GF-D8 (cell line): ENCODE measurements around the gene ELF1.
A peak's percentile ranks its signal among the peaks of the same experiment; 100 is the strongest.

Source experiments
- DNase-seq: peaks from one replicate; lab custom pipeline; 2025; lab: John Stamatoyannopoulos, UW

Gene ELF1

DNA sequence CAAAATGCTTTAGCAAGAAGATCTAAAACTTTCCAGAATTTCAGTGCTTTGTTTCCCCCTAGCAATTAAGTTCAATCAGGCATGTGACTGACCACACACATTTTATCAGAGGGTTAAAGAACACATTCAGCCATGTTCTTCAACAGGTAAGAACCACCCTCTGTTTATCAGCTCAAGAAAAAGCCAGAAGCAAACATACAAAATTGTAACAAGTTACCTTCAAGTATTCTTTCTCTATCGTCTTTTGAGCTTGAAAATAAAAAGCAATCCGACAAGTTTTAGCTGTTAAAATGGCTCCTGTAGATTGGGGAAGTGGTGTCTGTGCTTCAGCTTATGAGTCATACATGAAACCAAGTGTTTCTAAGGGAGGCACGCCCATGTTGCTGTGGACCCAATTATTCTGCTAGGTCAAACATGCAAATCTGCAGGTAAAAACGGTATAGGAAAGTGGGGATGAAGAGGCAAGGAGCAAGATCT lies at the start of gene ELF1:
Gene ELF1, minus strand, starts transcription at position 306 of the 477 bp plus-strand sequence. CDS start 37,262 bp downstream, outside the sequence.
- peak; percentile 92 for DNase-seq

DNA sequence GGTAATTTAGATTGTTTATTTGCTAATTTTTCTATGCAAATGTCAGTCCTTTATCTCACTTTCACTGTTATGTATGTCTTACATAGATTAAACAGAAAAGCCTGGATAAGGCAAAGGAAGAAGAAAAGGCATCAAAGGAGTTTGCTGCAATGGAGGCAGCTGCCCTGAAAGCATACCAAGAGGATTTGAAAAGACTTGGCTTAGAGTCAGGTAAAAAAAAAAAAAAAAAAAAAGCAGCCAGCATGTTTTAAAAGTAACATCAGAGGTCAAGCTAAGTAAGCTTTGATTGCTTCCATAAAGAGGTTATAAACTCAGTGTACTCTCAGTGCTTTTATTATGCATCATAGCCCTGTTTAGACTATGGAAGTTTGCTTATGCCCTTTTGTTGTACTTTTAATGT lies 46.0 kb upstream of the ELF1 start:
- DNase-seq: no peak

DNA sequence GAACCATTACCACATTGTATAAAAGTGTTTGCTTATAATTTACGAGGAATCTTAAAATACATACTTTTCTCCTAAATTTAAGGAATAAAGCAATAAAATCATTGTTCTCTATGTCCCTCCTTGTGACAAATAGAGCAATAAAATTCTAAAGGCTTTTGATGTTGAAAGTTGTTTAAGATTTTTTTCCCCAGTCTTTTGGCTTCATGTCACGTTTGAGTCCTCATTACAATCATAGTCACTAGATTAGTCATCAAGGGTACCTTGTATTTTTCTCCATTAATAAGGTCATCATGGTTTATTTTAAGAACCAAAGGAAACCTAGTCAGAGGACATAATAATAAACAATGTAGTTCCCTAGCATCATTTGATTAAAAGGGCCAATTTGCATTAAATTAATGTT lies 45.4 kb upstream of the ELF1 start:
- no peak for DNase-seq

DNA sequence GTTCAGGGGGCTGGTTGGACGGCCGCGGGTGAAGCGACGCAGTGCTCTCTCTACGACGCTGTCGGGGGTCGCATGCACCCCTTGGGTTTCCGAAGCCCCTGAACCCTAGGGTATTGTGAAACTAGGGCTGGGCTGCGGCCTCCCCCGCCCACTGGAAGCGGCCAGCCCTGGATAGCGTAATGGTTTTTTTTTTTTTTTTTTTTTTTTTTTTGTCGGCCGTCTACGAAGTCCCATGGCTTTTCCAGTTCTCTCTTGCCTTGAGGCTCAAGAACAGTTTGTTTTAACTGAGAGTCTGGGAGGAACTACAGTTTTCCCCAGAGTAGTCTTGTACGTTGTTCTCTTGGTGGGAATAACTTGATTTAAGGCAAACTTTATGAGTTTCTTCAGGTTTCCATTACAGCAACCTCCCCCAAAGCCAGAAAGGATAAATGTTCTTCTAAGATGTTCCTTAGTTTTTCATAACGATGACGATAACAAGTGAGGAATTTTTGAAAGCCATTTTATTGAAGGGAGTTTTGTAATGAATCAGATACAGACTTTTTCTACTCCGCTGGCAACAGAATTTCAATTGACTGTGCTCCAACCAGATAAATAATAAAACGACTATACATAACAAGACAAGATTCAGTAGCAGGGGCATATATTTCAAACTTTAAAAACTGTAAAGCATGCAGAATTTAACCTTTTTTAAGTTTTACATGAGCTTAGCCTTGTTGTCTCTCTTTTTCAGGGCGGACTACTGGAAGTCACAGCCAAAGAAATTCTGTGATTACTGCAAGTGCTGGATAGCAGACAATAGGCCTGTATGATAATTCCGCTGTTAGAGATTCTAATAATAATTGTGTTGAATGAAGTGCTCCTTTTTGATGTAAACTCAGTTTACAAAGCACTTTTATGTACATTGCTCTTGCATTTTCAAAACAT lies 43.1 kb upstream of the ELF1 start:
- DNase-seq: peak; percentile 69

GRCh38 chr13:41061075-41061913 lies 42.2 kb upstream of the ELF1 start, which contains the start of gene WBP4:
WBP4 (plus strand) TSS chr13:41061509; CDS start chr13:41061674, 165 bp downstream.
- peak; percentile 92 for DNase-seq

DNA sequence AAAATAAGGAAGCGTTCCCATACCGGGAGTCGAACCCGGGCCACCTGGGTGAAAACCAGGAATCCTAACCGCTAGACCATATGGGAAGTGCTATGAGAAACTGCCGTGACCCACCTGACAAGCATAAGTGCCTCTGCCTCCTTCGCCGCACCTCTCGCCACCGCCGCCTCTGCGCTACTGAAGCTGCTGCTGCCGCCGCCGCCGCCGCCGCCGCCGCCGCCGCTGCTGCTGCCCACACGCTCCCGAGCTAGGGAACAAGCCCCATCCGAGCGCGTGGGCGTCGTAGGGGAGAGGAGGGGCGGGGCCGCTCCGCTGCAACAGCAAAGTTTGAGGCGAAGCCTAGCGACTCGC lies 41.6 kb upstream of the ELF1 start:
- DNase-seq: peak; percentile 69

- DNase-seq: peak; percentile 92
Measured at GRCh38 chr13:41060082-41060723, 41.1 kb upstream of the ELF1 start.

- no peak for DNase-seq
Measured at GRCh38 chr13:41059456-41060081, 40.5 kb upstream of the ELF1 start.

DNA sequence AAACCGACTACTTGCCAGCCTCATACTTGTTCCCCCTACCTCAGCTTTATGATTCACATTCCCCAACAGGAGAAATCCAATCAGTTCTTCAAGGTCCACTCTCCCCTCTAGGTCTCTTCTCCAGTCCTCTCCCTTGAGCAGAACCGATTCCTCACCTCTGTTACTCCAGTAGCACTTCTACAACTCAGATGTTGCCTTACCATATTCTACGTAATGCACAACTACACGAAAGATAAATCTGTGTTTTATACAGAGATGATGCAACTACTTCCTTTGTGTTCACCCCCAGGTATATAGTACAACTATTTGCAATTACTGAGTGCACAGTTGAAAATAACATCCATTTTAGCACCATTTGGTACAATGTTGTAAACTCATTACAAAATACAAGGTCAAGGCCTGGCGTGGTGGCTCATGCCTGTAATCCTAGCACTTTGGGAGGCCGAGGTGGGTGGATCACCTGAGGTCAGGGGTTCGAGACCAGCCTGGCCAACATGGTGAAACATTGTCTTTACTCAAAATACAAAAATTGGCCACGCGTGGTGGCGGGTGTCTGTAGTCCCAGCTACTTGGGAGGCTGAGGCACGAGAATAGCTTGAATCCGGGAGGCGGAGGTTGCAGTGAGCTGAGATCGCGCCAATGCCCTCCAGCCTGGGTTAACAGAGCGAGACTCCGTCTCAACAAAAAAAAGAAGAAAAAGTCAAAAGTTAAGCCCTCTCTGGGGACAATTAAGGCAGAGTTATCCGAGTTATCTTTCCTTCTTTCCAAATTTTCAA lies 39.4 kb upstream of the ELF1 start:
- no peak for DNase-seq

DNA sequence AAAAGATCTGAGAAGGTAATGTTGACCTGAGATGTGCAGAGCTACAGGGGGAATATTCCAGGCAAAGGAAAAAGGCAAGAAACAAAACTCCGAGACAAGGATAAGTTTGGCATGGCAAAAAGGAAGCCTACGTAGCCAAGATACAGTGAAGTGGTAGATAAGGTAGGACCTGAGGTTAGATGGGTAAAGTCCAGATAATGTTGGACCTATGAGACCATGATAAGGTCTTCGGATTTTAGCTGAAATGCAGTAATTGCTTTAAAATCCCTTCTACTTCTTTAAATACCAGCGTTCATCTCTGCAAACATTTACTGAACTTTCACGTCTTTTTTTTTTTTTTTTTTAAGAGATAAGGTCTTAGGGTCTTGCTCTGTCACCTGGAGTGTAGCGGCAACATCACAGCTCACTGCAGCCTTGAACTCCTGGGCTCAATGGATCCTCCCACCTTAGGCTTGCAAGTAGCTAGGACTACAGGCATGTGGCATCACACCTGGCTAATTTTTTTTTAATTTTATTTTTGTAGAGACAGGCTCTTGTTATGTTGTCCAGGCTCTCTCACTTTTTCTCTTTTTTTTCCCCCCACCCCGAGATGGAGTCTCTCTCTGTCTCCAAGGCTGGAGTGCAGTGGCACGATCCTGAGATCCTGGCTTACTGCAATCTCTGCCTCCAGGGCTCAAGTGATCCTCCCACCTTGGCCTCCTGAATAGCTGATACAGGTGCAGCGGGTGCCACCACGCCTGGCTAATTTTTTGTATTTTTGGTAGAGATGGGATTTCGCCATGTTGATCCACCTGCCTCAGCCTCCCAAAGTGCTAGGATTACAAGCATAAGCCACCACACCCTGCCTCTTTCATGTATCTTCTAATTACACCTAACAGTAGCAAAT lies 38.0 kb upstream of the ELF1 start:
- no peak for DNase-seq

DNA sequence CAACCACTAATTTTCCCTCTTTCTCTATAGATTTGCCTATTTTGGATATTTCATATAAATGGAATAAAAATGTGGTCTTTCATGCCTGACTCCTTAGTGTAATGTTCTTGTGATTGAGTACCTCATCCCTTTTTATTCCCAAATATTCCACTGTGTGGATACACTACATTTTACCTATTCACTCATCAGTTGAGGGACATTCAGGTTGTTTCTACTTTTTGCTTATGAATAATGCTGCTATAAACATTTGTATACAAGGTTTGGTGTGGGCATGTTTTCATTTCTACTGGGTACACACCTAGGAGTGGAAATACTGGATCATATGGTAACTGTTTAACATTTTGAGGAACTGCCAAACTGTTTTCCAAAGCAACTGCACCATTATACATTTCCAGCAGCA lies 37.1 kb upstream of the ELF1 start:
- peak; percentile 18 for DNase-seq

DNA sequence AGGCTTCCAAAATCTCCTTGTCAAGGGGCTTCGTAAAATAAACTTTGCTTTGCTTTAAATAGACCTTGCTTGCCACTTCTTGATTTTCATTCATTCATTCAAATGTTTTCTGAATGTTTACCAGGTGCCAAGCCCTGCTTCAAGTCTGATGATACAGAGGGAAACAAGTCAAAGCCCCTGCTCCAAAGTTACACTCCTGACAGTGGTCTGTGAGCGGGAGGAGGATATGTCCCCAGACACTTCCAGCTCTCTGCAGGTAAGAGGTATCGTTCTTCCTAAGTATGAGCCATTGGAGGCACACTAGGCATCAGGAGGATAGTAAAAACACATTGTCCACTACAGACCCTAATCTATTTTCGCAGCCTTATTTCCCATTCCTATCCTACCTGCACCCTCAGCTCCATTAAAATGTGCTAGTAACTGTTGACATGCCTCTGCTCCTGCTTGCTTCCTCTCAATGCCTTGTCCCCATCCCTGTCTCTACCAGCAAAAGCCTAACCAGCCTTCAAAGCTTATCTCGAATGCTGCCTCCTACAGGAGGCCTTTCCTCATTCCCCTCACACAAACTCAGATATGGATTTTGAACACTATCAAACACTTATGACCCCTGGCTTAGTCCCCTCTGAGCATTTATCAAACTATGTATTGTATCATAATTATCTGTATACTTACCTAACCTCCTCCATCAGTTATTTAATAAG lies 36.0 kb upstream of the ELF1 start:
- DNase-seq: peak; percentile 30

DNA sequence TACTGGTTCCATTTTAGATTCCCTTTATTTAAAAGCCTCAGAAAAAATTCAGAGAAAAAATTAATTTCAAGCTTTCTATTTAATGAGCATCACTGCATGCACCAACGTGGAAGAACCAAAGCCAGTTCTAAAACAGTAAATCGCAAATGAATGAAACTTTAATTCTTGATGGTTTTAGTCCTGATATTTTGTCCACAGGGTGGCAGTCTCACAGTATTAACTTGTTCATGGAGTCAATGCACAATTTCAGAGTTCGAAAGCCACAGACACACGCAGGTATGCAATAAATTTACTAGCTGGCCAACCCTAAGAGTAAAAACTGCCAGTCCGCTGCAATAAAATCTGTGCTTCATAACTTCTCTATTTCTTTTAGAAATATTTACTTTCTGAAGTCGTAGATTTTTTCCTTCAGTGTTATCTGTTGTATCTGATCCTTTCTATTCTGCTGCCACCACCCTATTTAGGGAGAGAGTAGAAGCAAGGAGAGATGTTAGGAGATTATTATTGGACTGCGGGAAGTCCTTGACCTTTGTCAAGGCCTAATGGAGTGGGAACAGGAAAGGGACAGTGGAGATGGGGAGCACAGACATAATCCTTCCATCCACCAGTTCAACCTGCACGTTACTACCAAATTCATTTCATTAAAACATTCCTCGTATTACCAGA lies 35.2 kb upstream of the ELF1 start:
- DNase-seq: peak; percentile 49

DNA sequence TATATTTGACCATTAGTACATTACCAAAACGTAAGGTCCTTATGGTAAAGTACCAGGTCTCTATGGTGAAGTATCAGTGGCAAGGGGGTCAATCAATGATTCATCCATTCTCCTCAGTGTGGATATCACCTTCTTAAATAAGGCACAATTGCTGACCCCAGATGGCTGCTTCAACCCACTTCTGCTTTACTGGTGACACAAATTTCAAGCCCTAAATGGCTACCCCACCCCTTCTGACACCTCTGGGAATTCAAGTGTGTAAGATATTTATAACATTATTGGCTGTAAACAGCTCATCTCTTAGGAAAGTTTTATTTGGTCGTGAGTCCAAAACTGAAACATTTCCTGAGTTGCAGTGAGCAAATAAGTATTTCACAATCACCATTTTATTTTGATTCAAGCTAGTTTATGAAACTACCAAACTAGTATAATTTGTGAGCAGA lies 34.3 kb upstream of the ELF1 start:
- peak; percentile 52 for DNase-seq

DNA sequence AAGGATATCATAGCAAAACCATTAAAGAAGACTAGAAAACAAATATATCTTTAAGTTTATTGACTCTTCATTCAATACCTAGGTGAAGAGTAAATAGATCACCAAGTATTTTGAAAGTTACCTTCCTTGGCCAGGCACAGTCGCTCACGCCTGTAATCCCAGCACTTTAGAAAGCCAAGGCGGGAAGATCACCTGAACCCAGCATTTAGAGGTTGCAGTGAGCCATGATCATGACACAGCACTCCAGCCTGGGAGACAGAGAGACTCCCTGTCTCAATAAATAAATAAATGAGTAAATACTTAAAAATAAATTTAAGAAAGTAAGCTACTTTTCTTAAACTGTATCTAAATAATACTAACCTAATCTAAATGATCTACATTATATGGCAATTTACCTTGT lies 33.3 kb upstream of the ELF1 start:
- DNase-seq: no peak

DNA sequence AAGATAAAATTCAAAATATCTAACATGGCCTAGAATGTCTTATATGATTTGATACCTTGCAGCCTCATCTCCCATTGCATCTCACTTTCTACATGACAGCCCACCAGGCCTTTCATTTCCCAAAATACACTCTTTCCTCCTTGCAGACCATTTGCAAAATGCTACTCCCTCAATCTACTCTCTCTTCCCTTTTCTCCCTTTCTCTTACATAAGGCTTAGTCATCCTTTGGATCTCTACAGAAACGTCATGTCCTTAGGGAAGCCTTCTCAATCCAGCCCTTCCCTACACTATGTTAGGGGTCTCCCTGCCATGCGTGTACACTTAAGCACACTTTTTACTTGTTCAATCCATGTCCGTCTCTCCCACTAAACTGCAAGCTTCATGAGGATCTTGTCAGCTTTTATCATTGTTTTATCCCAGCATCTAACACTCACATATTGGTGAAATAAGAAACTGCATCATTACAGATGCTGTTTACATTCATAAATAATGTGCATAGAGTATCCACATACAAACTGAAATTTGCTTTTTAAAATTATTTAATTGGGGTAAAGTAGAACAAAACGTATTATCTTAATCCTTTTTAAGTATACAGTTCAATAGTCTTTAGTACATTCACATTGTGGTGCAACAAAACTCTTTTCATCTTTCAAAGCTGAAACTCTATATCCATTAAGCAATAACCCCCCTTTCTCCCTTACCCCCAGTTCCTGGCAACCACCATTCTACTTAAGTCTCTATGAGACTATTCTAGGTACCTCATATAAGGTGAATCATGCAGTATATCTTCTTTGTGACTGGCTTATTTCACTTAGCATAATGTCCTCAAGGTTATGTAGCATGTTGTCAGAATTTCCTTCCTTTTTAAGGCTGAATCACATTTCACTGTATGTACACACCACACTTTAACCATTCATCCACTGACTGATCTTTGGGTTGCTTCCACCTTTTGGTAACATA lies 30.6 kb upstream of the ELF1 start:
- peak; percentile 24 for DNase-seq

GRCh38 chr13:41048640-41049039 lies 29.5 kb upstream of the ELF1 start:
- DNase-seq: no peak
